ENCODE data around the gene KLRC2.

GRCh38 chr12:10400829-10401228 is 35.0 kb downstream of the KLRC2 start:
- TF ChIP-seq, protein P1, sequence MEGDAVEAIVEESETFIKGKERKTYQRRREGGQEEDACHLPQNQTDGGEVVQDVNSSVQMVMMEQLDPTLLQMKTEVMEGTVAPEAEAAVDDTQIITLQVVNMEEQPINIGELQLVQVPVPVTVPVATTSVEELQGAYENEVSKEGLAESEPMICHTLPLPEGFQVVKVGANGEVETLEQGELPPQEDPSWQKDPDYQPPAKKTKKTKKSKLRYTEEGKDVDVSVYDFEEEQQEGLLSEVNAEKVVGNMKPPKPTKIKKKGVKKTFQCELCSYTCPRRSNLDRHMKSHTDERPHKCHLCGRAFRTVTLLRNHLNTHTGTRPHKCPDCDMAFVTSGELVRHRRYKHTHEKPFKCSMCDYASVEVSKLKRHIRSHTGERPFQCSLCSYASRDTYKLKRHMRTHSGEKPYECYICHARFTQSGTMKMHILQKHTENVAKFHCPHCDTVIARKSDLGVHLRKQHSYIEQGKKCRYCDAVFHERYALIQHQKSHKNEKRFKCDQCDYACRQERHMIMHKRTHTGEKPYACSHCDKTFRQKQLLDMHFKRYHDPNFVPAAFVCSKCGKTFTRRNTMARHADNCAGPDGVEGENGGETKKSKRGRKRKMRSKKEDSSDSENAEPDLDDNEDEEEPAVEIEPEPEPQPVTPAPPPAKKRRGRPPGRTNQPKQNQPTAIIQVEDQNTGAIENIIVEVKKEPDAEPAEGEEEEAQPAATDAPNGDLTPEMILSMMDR (IDR thresholded peaks at IDR 0.05): no peak
- TF ChIP-seq POLR2A (IDR thresholded peaks at IDR 0.05) (no peak), EP300 (IDR thresholded peaks at IDR 0.05) (no peak), POLR2AphosphoS5 (IDR thresholded peaks at IDR 0.05) (no peak)
